WTC11 (cell line): ENCODE data around the gene UCN3. TPM values are rescaled to one million over a fixed set of nuclear protein-coding genes. Genes with fewer than 3 reads are reported as not detected.

Experiments used
- ATAC-seq: fragments of 200-7000 bp; cut with Tn5 transposase; 2 replicates; pipeline ENCODE4 v1.10.0; 2021; ENCODE audit warnings: mild to moderate bottlenecking, moderate library complexity
- CTCF ChIA-PET: fragments of 300-600 bp; sonication (Branson Sonifier 250); formaldehyde crosslinking; loops from one replicate; lab custom pipeline; 2021; ENCODE audit warnings: antibody characterized with exemption; lab: Charles Lee
- POLR2A ChIA-PET: fragments of 350-600 bp; sonication (Branson Sonifier 250); formaldehyde crosslinking; loops from one replicate; lab custom pipeline; 2021; ENCODE audit warnings: antibody characterized with exemption; lab: Charles Lee
- DNase-seq: peaks from one replicate; pipeline ENCODE4 v3.0.0; 2021; ENCODE audit warnings: low spot score
- H3K27ac Mint-ChIP-seq: 2 replicates; pipeline ENCODE4 v1.8.0; 2021; ENCODE audit warnings: mixed read lengths
- H3K27me3 Mint-ChIP-seq: 2 replicates; pipeline ENCODE4 v1.8.0; 2021; ENCODE audit warnings: low read depth, mild to moderate bottlenecking, moderate library complexity, mixed read lengths
- H3K36me3 Mint-ChIP-seq: 2 replicates; pipeline ENCODE4 v1.8.0; 2021; ENCODE audit warnings: mixed read lengths
- H3K4me1 Mint-ChIP-seq: 2 replicates; pipeline ENCODE4 v1.8.0; 2022; ENCODE audit warnings: mixed read lengths
- H3K4me3 Mint-ChIP-seq: 2 replicates; pipeline ENCODE4 v1.8.0; 2021; ENCODE audit warnings: mild to moderate bottlenecking, moderate library complexity, mixed read lengths
- H3K9me3 Mint-ChIP-seq: 2 replicates; pipeline ENCODE4 v1.8.0; 2021; ENCODE audit warnings: mixed read lengths
- CBFB ChIP-seq: sonication (generic); formaldehyde crosslinking; IDR thresholded peaks from 2 replicates; pipeline ENCODE4 v1.8.1; 2022; ENCODE audit warnings: mild to moderate bottlenecking, low read depth, missing genetic modification reagents
- CDX4 ChIP-seq: fragments of 250-450 bp; sonication (Bioruptor Pico); IDR thresholded peaks from 2 replicates; pipeline ENCODE4 v1.9.0; 2021; ENCODE audit warnings: moderate library complexity, mild to moderate bottlenecking, inconsistent platforms, borderline replicate concordance
- CREB1 ChIP-seq: sonication (generic); formaldehyde crosslinking; IDR thresholded peaks from 2 replicates; pipeline ENCODE4 v1.8.0; 2023; ENCODE audit warnings: mild to moderate bottlenecking, missing genetic modification reagents
- E2F5 ChIP-seq: sonication (generic); formaldehyde crosslinking; IDR thresholded peaks from 2 replicates; pipeline ENCODE4 v1.8.1; 2022; ENCODE audit warnings: mild to moderate bottlenecking, moderate library complexity, missing genetic modification reagents
- FOXP1 ChIP-seq: sonication (generic); formaldehyde crosslinking; IDR thresholded peaks from 2 replicates; pipeline ENCODE4 v1.8.0; 2022; ENCODE audit warnings: missing genetic modification reagents, mild to moderate bottlenecking, moderate library complexity, borderline replicate concordance
- HMGA2 ChIP-seq: fragments of 250-450 bp; sonication (Bioruptor Pico); IDR thresholded peaks from 2 replicates; pipeline ENCODE4 v1.4.0; 2021; ENCODE audit warnings: mild to moderate bottlenecking, moderate library complexity
- JAZF1 ChIP-seq: fragments of 250-450 bp; sonication (Bioruptor Pico); IDR thresholded peaks from 2 replicates; pipeline ENCODE4 v1.9.0; 2021; ENCODE audit warnings: moderate library complexity, mild to moderate bottlenecking, inconsistent platforms
- MYBL2 ChIP-seq: sonication (generic); formaldehyde crosslinking; IDR thresholded peaks from 2 replicates; pipeline ENCODE4 v1.8.1; 2023; ENCODE audit warnings: mild to moderate bottlenecking, moderate library complexity, missing genetic modification reagents
- NFATC4 ChIP-seq: fragments of 250-450 bp; sonication (Bioruptor Pico); IDR thresholded peaks from 2 replicates; pipeline ENCODE4 v1.9.0; 2021; ENCODE audit warnings: mild to moderate bottlenecking
- NFYB ChIP-seq: sonication (generic); formaldehyde crosslinking; conservative IDR thresholded peaks from 2 replicates; pipeline ENCODE4 v1.8.0; 2022; ENCODE audit warnings: low read depth, missing genetic modification reagents
- NR1H2 ChIP-seq: sonication (generic); formaldehyde crosslinking; IDR thresholded peaks from 2 replicates; pipeline ENCODE4 v1.9.0; 2021; ENCODE audit warnings: mild to moderate bottlenecking, moderate library complexity, missing genetic modification reagents
- OVOL2 ChIP-seq: fragments of 250-450 bp; sonication (Bioruptor Pico); IDR thresholded peaks from 2 replicates; pipeline ENCODE4 v1.9.0; 2021; ENCODE audit warnings: mild to moderate bottlenecking, borderline replicate concordance
- PRDM15 ChIP-seq: sonication (generic); formaldehyde crosslinking; IDR thresholded peaks from 2 replicates; pipeline ENCODE4 v1.8.0; 2022; ENCODE audit warnings: missing genetic modification reagents
- RELA ChIP-seq: sonication (generic); formaldehyde crosslinking; IDR thresholded peaks from 2 replicates; pipeline ENCODE4 v1.8.1; 2022; ENCODE audit warnings: missing genetic modification reagents, mild to moderate bottlenecking, borderline replicate concordance
- SMAD3 ChIP-seq: sonication (generic); formaldehyde crosslinking; IDR thresholded peaks from 2 replicates; pipeline ENCODE4 v1.8.0; 2022; ENCODE audit warnings: missing genetic modification reagents, mild to moderate bottlenecking, borderline replicate concordance
- TCF7 ChIP-seq: sonication (generic); formaldehyde crosslinking; IDR thresholded peaks from 2 replicates; pipeline ENCODE4 v1.8.0; 2022; ENCODE audit warnings: mild to moderate bottlenecking, low read depth, missing genetic modification reagents, moderate library complexity
- ZMAT4 ChIP-seq: fragments of 250-450 bp; sonication (Bioruptor Pico); IDR thresholded peaks from 2 replicates; pipeline ENCODE4 v1.9.0; 2021; ENCODE audit warnings: mild to moderate bottlenecking
- ZNF219 ChIP-seq: sonication (generic); formaldehyde crosslinking; IDR thresholded peaks from 2 replicates; pipeline ENCODE4 v1.8.0; 2023; ENCODE audit warnings: missing genetic modification reagents, mild to moderate bottlenecking, borderline replicate concordance
- ZNF263 ChIP-seq: sonication (generic); formaldehyde crosslinking; IDR thresholded peaks from 2 replicates; pipeline ENCODE4 v1.8.1; 2022; ENCODE audit warnings: low read depth, mild to moderate bottlenecking, moderate library complexity, missing genetic modification reagents
- ZNF317 ChIP-seq: sonication (generic); formaldehyde crosslinking; IDR thresholded peaks from 2 replicates; pipeline ENCODE4 v1.8.1; 2023; ENCODE audit warnings: low read depth, mild to moderate bottlenecking, moderate library complexity, missing genetic modification reagents, borderline replicate concordance
- ZSCAN18 ChIP-seq: fragments of 250-450 bp; sonication (Bioruptor Pico); IDR thresholded peaks from 2 replicates; pipeline ENCODE4 v2.1.2; 2022; ENCODE audit warnings: mild to moderate bottlenecking, moderate library complexity
- total RNA-seq: library from RNA; stranded (reverse); gene quantifications from 3 replicates; pipeline ENCODE4 v1.2.3, GENCODE V29; 2021

The UCN3 gene
- total RNA-seq, 1 experiment from 2014 or later: not detected

- TF ChIP-seq TCF7 (CRISPR knock-in tag) (no peak), JAZF1 (CRISPR knock-in tag) (no peak), ZMAT4 (CRISPR knock-in tag) (no peak), FOXP1 (CRISPR knock-in tag) (no peak), OVOL2 (no peak)
- Mint-ChIP-seq H3K36me3 (no peaks in the 10 kb centered on the region), H3K4me3 (no peak overlapping the region), H3K27me3 (no peaks in the 10 kb centered on the region), H3K27ac (no peak overlapping the region), H3K9me3 (no peaks in the 10 kb centered on the region), H3K4me1 (peaks cover 16% of the 10 kb centered on the region)
- ChIA-PET CTCF (no interaction called here), POLR2A (no interaction called here)
- ATAC-seq (no peak), DNase-seq (no peak)
Observed at GRCh38 chr10:5355594-5356301, 9.0 kb upstream of the UCN3 start.

- H3K36me3 Mint-ChIP-seq: no peaks in the 10 kb centered on the region
- no peak overlapping the region for H3K4me3 Mint-ChIP-seq
- H3K9me3 Mint-ChIP-seq: no peaks in the 10 kb centered on the region
- POLR2A ChIA-PET: no interaction called here
- TF ChIP-seq ZNF317 (CRISPR knock-in tag) (no peak), ZNF219 (CRISPR knock-in tag) (no peak), NFYB (CRISPR knock-in tag) (no peak), CREB1 (CRISPR knock-in tag) (no peak), E2F5 (no peak), PRDM15 (no peak), NR1H2 (CRISPR knock-in tag) (no peak), HMGA2 (CRISPR knock-in tag) (no peak), NFATC4 (no peak), CDX4 (CRISPR knock-in tag) (no peak)
- CTCF ChIA-PET: no interaction called here
- no peak for DNase-seq
- peaks cover 16% of the 10 kb centered on the region for H3K4me1 Mint-ChIP-seq
- no peak for ATAC-seq
- H3K27me3 Mint-ChIP-seq: no peaks in the 10 kb centered on the region
- H3K27ac Mint-ChIP-seq: no peak overlapping the region
Observed at GRCh38 chr10:5356302-5356763, 8.4 kb upstream of the UCN3 start.

- ATAC-seq (no peak), DNase-seq (no peak)
- peaks cover 5% of the 10 kb centered on the region; the same call in 1 of the 2 replicates for H3K9me3 Mint-ChIP-seq
- POLR2A ChIA-PET: no interaction called here
- CTCF ChIA-PET: interaction anchor here (1.0 kb wide), 1 partner anchor 263 kb away, joined by 4 read pairs; no protein-coding TSS in a partner anchor
- H3K4me1 Mint-ChIP-seq: no peaks in the 10 kb centered on the region
- no peak overlapping the region for H3K27ac Mint-ChIP-seq
- H3K27me3 Mint-ChIP-seq: no peaks in the 10 kb centered on the region
- H3K4me3 Mint-ChIP-seq: no peak overlapping the region
- no peaks in the 10 kb centered on the region for H3K36me3 Mint-ChIP-seq
- TF ChIP-seq SMAD3: no peak
- no peak for TF ChIP-seq RELA (CRISPR knock-in tag)
- no peak for TF ChIP-seq HMGA2 (CRISPR knock-in tag)
- TF ChIP-seq CBFB (CRISPR knock-in tag): no peak
- no peak for TF ChIP-seq MYBL2
- no peak for TF ChIP-seq E2F5
- no peak for TF ChIP-seq ZNF263
- no peak for TF ChIP-seq ZSCAN18 (CRISPR knock-in tag)
Observed at GRCh38 chr10:5360318-5360915, 4.3 kb upstream of the UCN3 start.
